ENCODE data around the gene FMN1.

The FMN1 gene

GRCh38 chr15:33200903-33201302 is 6.4 kb upstream of the FMN1 start:
- DNase-seq = no peak

- no peak for DNase-seq
These were observed 5.9 kb upstream of the FMN1 start for GRCh38 chr15:33200444-33200843.

- DNase-seq = no peak
These were observed 4.0 kb upstream of the FMN1 start for GRCh38 chr15:33198541-33198940.

GRCh38 chr15:33197636-33198035 is 3.1 kb upstream of the FMN1 start:
- DNase-seq = no peak

- DNase-seq = no peak
These were observed 277 bp downstream of the FMN1 start for GRCh38 chr15:33194237-33194636.

- DNase-seq = no peak
These were observed 2.9 kb downstream of the FMN1 start for GRCh38 chr15:33191591-33191990.

GRCh38 chr15:33190539-33190938 is 4.0 kb downstream of the FMN1 start:
- DNase-seq = no peak

GRCh38 chr15:33188641-33189257 is 5.8 kb downstream of the FMN1 start:
- DNase-seq = no peak

- no peak for DNase-seq
These were observed 6.4 kb downstream of the FMN1 start for GRCh38 chr15:33188159-33188558.

- DNase-seq = no peak
These were observed 11.2 kb downstream of the FMN1 start for GRCh38 chr15:33183334-33183733.

- no peak for DNase-seq
These were observed 11.6 kb downstream of the FMN1 start for GRCh38 chr15:33182926-33183325.

- no peak for DNase-seq
These were observed 12.1 kb downstream of the FMN1 start for GRCh38 chr15:33182278-33182905.

- DNase-seq = no peak
These were observed 14.6 kb downstream of the FMN1 start for GRCh38 chr15:33179874-33180273.

- no peak for DNase-seq
These were observed 23.3 kb downstream of the FMN1 start for GRCh38 chr15:33171202-33171601.

GRCh38 chr15:33169625-33170024 is 24.9 kb downstream of the FMN1 start:
- DNase-seq = no peak

- DNase-seq = no peak
These were observed 26.1 kb downstream of the FMN1 start for GRCh38 chr15:33168444-33168843.

GRCh38 chr15:33163816-33164215 is 30.7 kb downstream of the FMN1 start:
- DNase-seq = no peak

GRCh38 chr15:33161209-33161608 is 33.3 kb downstream of the FMN1 start:
- DNase-seq = no peak

- no peak for DNase-seq
These were observed 33.8 kb downstream of the FMN1 start for GRCh38 chr15:33160581-33161165.

- DNase-seq = no peak
These were observed 34.6 kb downstream of the FMN1 start for GRCh38 chr15:33159726-33160453.

- no peak for DNase-seq
These were observed 36.1 kb downstream of the FMN1 start for GRCh38 chr15:33158366-33158765.

- DNase-seq = no peak
These were observed 37.0 kb downstream of the FMN1 start for GRCh38 chr15:33157371-33158037.

- DNase-seq = no peak
These were observed 38.7 kb downstream of the FMN1 start for GRCh38 chr15:33155691-33156420.
